Ramos (cell line): ENCODE data around the gene SLC7A5.
"Not testable (repeated sequence)": the region's sequence is repeated elsewhere in the genome, so short reads cannot be mapped to it uniquely, and the experiment has no call there.

ENCODE experiments used
- in situ Hi-C: fragments of 300-500 bp; cut with MboI; formaldehyde crosslinking; loops from one replicate; pipeline ENCODE4 v1.14.3; 2022; ENCODE audit warnings: low sequenced_read_pairs; ENCODE audit not compliant: unreplicated experiment

The SLC7A5 gene

GRCh38 chr16:87826407-87826797 is 42.9 kb downstream of the SLC7A5 start:
- in situ Hi-C loops = not testable (repeated sequence)

GRCh38 chr16:87825842-87826120 is 43.5 kb downstream of the SLC7A5 start:
- in situ Hi-C loops = not testable (repeated sequence)

GRCh38 chr16:87824991-87825841 is 44.1 kb downstream of the SLC7A5 start:
- in situ Hi-C loops = loop anchor here (25.0 kb wide), 1 partner anchor 1162 kb away; the partner anchor contains the start of gene CBFA2T3

- in situ Hi-C loops = loop anchor here (25.0 kb wide), 1 partner anchor 1163 kb away; the partner anchor contains the start of gene CBFA2T3
Measured at GRCh38 chr16:87824016-87824990, 45.0 kb downstream of the SLC7A5 start.

- in situ Hi-C loops = loop anchor here (25.0 kb wide), 1 partner anchor 1164 kb away; the partner anchor contains the start of gene CBFA2T3
Measured at GRCh38 chr16:87823181-87823929, 46.0 kb downstream of the SLC7A5 start.

GRCh38 chr16:87822108-87822970 is 47.0 kb downstream of the SLC7A5 start:
- in situ Hi-C loops = loop anchor here (25.0 kb wide), 1 partner anchor 1165 kb away; the partner anchor contains the start of gene CBFA2T3

GRCh38 chr16:87821376-87822107 is 47.8 kb downstream of the SLC7A5 start:
- in situ Hi-C loops = loop anchor here (25.0 kb wide), 1 partner anchor 1166 kb away; the partner anchor contains the start of gene CBFA2T3

GRCh38 chr16:87819983-87820382 is 49.3 kb downstream of the SLC7A5 start:
- in situ Hi-C loops = loop anchor here (25.0 kb wide), 1 partner anchor 1167 kb away; the partner anchor contains the start of gene CBFA2T3

GRCh38 chr16:87819282-87819681 is 50.0 kb downstream of the SLC7A5 start:
- in situ Hi-C loops = loop anchor here (25.0 kb wide), 1 partner anchor 1168 kb away; the partner anchor contains the start of gene CBFA2T3

- in situ Hi-C loops = loop anchor here (25.0 kb wide), 1 partner anchor 1169 kb away; the partner anchor contains the start of gene CBFA2T3
Measured at GRCh38 chr16:87818533-87819161, 50.7 kb downstream of the SLC7A5 start.

- in situ Hi-C loops = loop anchor here (25.0 kb wide), 1 partner anchor 1169 kb away; the partner anchor contains the start of gene CBFA2T3
Measured at GRCh38 chr16:87817910-87818309, 51.4 kb downstream of the SLC7A5 start.

GRCh38 chr16:87817370-87817769 is 51.9 kb downstream of the SLC7A5 start:
- in situ Hi-C loops = loop anchor here (25.0 kb wide), 1 partner anchor 1170 kb away; the partner anchor contains the start of gene CBFA2T3

- in situ Hi-C loops = loop anchor here (25.0 kb wide), 1 partner anchor 1171 kb away; the partner anchor contains the start of gene CBFA2T3
Measured at GRCh38 chr16:87816507-87817100, 52.7 kb downstream of the SLC7A5 start.

- in situ Hi-C loops = loop anchor here (25.0 kb wide), 1 partner anchor 1172 kb away; the partner anchor contains the start of gene CBFA2T3
Measured at GRCh38 chr16:87815567-87815966, 53.7 kb downstream of the SLC7A5 start.

GRCh38 chr16:87812200-87812656 is 57.1 kb downstream of the SLC7A5 start:
- in situ Hi-C loops = loop anchor here (25.0 kb wide), 1 partner anchor 1175 kb away; the partner anchor contains the start of gene CBFA2T3

GRCh38 chr16:87811454-87811853 is 57.9 kb downstream of the SLC7A5 start:
- in situ Hi-C loops = loop anchor here (25.0 kb wide), 1 partner anchor 1176 kb away; the partner anchor contains the start of gene CBFA2T3
